Measurements from ENCODE around the gene CMSS1. TPM values are rescaled to one million over a fixed set of nuclear protein-coding genes. Genes with fewer than 3 reads are reported as not detected.

The CMSS1 gene
- total RNA-seq, 1 experiment from 2014 or later, result 86.3 TPM

DNA sequence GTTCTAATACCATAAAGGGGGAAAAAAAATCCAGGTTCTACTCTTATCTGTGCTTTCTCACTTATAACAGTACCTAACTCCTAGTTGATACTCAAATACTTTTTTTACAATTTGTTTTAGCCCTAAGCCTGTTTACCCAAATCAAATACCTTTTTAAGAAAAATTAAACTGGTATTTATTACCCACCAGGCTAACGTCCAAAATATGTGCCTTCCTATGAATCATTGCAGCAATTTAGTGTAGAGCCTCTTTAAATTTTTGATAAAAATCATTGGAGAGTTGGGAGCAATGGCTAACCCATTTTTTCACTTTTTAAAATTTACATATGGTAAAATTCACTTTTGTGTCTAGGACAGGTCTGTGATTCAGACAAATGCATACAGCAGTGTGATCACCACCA, 268.7 kb downstream of the CMSS1 start:
- DNase-seq (ENCODE audit: low read depth, low spot score), result no peak
- Histone ChIP-seq H3K36me3 (ENCODE audit: control insufficient read depth, insufficient read depth, low read length) (no peaks in the 10 kb centered on the region), H3K4me1 (ENCODE audit: control insufficient read depth, insufficient read depth, low read length) (peaks cover 7% of the 10 kb centered on the region; the same call in 1 of the 2 replicates), H3K27ac (ENCODE audit: low read length) (no peak overlapping the region), H3K4me3 (ENCODE audit: low read depth in 2 of 2, low read length in 2 of 2) (no peak overlapping the region), H3K9me3 (ENCODE audit: control insufficient read depth, insufficient read depth, low read depth, low read length) (no peaks in the 10 kb centered on the region), H3K27me3 (ENCODE audit: control insufficient read depth, insufficient read depth, low read length) (no peaks in the 10 kb centered on the region)
- ChIA-PET POLR2A (no interaction called here), CTCF (no interaction called here)
- TF ChIP-seq POLR2AphosphoS5 (IDR thresholded peaks at IDR 0.05; ENCODE audit: low read depth, low read length) (no peak), SIN3A (IDR thresholded peaks at IDR 0.05; ENCODE audit: borderline replicate concordance, insufficient read depth, low read depth, low read length) (no peak), TCF7L2 (IDR thresholded peaks at IDR 0.05; ENCODE audit: low read depth, low read length) (no peak)
- TF ChIP-seq, protein P1, sequence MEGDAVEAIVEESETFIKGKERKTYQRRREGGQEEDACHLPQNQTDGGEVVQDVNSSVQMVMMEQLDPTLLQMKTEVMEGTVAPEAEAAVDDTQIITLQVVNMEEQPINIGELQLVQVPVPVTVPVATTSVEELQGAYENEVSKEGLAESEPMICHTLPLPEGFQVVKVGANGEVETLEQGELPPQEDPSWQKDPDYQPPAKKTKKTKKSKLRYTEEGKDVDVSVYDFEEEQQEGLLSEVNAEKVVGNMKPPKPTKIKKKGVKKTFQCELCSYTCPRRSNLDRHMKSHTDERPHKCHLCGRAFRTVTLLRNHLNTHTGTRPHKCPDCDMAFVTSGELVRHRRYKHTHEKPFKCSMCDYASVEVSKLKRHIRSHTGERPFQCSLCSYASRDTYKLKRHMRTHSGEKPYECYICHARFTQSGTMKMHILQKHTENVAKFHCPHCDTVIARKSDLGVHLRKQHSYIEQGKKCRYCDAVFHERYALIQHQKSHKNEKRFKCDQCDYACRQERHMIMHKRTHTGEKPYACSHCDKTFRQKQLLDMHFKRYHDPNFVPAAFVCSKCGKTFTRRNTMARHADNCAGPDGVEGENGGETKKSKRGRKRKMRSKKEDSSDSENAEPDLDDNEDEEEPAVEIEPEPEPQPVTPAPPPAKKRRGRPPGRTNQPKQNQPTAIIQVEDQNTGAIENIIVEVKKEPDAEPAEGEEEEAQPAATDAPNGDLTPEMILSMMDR (IDR thresholded peaks at IDR 0.05), result no peak
- TF ChIP-seq, protein P2, sequence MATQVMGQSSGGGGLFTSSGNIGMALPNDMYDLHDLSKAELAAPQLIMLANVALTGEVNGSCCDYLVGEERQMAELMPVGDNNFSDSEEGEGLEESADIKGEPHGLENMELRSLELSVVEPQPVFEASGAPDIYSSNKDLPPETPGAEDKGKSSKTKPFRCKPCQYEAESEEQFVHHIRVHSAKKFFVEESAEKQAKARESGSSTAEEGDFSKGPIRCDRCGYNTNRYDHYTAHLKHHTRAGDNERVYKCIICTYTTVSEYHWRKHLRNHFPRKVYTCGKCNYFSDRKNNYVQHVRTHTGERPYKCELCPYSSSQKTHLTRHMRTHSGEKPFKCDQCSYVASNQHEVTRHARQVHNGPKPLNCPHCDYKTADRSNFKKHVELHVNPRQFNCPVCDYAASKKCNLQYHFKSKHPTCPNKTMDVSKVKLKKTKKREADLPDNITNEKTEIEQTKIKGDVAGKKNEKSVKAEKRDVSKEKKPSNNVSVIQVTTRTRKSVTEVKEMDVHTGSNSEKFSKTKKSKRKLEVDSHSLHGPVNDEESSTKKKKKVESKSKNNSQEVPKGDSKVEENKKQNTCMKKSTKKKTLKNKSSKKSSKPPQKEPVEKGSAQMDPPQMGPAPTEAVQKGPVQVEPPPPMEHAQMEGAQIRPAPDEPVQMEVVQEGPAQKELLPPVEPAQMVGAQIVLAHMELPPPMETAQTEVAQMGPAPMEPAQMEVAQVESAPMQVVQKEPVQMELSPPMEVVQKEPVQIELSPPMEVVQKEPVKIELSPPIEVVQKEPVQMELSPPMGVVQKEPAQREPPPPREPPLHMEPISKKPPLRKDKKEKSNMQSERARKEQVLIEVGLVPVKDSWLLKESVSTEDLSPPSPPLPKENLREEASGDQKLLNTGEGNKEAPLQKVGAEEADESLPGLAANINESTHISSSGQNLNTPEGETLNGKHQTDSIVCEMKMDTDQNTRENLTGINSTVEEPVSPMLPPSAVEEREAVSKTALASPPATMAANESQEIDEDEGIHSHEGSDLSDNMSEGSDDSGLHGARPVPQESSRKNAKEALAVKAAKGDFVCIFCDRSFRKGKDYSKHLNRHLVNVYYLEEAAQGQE (IDR thresholded peaks at IDR 0.05; ENCODE audit: insufficient read depth in 1 of 2, low read depth in 2 of 2, low read length in 1 of 2), result no peak
- in situ Hi-C loops (cut with HindIII; ENCODE audit: low pct_unique_long_range_greater_than_20kb, low sequenced_read_pairs) (no loop called here), intact Hi-C loops (cut with micrococcal nuclease; ENCODE audit: unreplicated experiment) (no loop called here)
- ATAC-seq, result no peak
- BruUV-seq (replicated peaks), result no TSS peak

DNA sequence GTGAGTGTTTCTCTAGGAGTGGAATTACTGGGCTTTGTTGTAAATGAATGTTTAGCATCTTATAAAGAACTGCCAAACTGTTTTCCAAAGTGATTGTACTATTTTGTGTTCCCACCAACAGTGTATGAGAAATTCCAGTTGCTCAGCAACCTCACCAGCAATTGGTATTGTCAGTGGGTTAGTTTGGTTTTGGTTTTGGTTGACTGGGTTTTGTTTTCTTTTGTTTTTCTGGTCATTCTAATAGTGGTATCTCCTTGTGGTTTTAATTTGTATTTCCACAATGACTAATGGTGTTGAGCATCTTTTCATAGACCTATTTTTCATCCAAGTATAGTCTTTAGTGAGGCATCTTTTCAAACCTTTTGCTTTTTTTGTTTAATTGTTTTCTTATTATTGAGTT, 269.5 kb downstream of the CMSS1 start:
- intact Hi-C loops (cut with micrococcal nuclease; ENCODE audit: unreplicated experiment) (no loop called here), in situ Hi-C loops (cut with HindIII; ENCODE audit: low pct_unique_long_range_greater_than_20kb, low sequenced_read_pairs) (no loop called here)
- Histone ChIP-seq H3K9me3 (ENCODE audit: control insufficient read depth, insufficient read depth, low read depth, low read length) (no peaks in the 10 kb centered on the region), H3K4me1 (ENCODE audit: control insufficient read depth, insufficient read depth, low read length) (peaks cover 7% of the 10 kb centered on the region; the same call in 1 of the 2 replicates), H3K27ac (ENCODE audit: low read length) (no peak overlapping the region), H3K27me3 (ENCODE audit: control insufficient read depth, insufficient read depth, low read length) (no peaks in the 10 kb centered on the region), H3K4me3 (ENCODE audit: low read depth in 2 of 2, low read length in 2 of 2) (no peak overlapping the region), H3K36me3 (ENCODE audit: control insufficient read depth, insufficient read depth, low read length) (no peaks in the 10 kb centered on the region)
- ChIA-PET POLR2A (no interaction called here), CTCF (no interaction called here)
- DNase-seq (ENCODE audit: low read depth, low spot score), result no peak
- no TSS peak for BruUV-seq (replicated peaks)
- TF ChIP-seq, protein P1 (IDR thresholded peaks at IDR 0.05), result no peak
- no peak for TF ChIP-seq POLR2AphosphoS5 (IDR thresholded peaks at IDR 0.05; ENCODE audit: low read depth, low read length)
- no peak for TF ChIP-seq TCF7L2 (IDR thresholded peaks at IDR 0.05; ENCODE audit: low read depth, low read length)
- TF ChIP-seq SIN3A (IDR thresholded peaks at IDR 0.05; ENCODE audit: borderline replicate concordance, insufficient read depth, low read depth, low read length), result no peak
- TF ChIP-seq, protein P2 (IDR thresholded peaks at IDR 0.05; ENCODE audit: insufficient read depth in 1 of 2, low read depth in 2 of 2, low read length in 1 of 2), result no peak
- ATAC-seq, result no peak
